NCI-H2196 (cell line): ENCODE measurements around the gene OPN3.
A peak's percentile ranks its signal among the peaks of the same experiment; 100 is the strongest.

Source experiments
- DNase-seq: peaks from one replicate; lab custom pipeline; 2025; ENCODE audit not compliant: unreplicated experiment; lab: John Stamatoyannopoulos, UW

Gene OPN3

DNA sequence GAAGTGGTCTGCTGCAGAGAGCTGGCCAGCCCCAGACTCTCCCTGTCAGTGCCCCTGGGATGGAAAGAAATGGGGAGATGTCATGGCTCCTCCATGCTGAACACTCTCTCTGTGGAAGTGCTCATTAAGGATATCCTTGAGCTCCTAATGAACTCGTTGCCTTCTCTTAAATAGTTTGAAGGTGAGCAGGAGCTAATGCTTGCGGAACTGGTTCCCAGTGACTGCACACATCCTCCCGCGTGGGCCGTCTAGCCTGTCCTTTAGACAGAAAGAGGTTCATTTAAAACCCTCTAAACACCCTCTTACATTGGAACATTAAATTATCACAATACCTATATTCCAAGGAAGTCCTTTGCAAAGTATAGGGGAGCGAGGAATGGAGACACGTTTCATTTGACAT, 6.0 kb upstream of the OPN3 start:
- DNase-seq = no peak

DNA sequence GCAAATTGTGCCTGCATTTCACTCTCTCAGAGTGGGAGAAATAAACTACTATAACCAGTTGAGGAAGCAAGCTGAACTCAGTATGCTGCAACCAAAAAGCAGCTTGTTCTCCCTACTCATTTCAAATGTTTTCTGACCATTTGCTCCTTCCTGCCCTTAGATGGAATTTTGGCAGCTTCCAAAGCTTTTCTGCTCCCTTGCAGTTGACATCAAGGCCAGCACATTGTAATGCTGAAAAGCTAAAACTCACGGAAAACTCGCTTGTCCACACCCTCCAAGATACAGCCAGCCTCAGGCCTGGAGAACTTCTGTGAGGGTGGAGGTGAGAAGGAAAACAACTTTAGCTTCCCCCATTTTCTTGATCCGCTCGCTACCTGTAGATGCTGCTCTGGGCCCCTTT, 5.0 kb upstream of the OPN3 start:
- no peak for DNase-seq

DNA sequence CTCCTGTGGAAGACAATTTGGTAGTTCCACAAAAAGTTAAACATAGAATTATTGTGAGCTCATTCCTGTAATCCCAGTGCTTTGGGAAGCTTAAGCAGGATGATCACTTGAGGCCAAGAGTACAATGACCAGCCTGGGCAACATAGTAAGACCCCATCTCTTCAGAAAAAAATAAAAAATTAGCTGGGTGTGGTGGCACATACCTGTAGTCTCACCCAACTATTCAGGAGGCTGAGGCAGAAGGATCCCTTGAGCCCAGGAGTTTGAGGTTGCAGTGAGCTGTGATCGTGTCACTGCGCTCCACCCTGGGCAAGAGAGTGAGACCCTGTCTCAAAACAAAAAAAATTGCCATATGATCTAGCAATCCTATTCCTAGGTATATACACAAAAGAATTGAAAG, 4.1 kb upstream of the OPN3 start:
- no peak for DNase-seq

DNA sequence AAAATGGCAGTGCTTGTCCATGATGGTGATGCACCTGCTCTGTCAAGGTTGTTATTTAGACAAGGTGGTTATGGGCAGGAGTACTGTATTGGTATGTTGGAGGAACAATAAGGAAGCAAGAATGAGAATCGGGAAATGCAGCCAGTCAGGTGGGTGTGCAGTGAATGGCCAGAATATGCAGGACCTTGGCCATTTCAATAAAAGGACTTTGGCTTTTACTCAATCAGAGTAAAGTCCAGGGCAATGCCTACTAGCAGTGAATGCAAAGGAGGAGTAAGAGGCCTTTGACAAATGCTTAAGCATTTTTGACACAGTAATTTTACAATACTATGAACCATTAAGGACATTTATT, 2.4 kb upstream of the OPN3 start:
- no peak for DNase-seq

DNA sequence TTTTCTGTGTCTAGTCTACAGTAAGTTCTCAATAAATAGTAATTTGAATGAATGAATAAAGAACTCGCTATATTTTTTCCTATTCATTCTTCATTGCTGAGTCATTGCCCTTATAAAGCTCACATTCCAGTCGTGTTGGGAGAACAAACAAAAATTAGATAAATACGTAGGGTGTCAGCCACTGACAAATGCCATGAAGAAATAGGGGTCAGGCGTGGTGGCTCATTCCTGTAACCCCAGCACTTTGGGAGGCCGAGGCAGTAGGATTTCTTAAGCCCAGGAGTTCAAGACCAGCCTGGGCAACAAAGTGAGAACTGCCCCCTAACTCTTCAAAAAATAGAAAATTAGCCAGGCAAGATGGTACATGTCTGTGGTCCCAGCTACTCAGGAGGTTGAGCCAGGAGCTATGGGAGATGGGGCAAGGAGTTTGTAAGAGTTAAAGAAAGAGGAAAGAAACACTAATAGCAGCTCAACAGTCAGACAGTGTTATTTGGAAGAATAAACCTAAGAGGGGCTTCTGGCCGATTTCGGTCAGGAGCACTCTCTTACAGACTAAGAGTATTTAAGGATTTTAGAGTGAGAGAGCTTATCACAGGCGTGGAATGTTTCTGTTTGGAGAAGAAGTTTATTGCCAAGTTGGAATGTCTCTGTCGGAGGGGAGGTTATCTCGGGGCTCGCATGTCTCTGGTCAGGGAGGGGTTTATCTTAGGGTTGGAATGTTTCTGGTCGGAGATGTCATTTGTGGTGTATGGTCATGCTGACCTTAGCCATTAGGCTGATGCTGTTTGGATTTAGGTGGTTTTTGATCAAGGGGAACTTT, 1.8 kb upstream of the OPN3 start:
- no peak for DNase-seq

DNA sequence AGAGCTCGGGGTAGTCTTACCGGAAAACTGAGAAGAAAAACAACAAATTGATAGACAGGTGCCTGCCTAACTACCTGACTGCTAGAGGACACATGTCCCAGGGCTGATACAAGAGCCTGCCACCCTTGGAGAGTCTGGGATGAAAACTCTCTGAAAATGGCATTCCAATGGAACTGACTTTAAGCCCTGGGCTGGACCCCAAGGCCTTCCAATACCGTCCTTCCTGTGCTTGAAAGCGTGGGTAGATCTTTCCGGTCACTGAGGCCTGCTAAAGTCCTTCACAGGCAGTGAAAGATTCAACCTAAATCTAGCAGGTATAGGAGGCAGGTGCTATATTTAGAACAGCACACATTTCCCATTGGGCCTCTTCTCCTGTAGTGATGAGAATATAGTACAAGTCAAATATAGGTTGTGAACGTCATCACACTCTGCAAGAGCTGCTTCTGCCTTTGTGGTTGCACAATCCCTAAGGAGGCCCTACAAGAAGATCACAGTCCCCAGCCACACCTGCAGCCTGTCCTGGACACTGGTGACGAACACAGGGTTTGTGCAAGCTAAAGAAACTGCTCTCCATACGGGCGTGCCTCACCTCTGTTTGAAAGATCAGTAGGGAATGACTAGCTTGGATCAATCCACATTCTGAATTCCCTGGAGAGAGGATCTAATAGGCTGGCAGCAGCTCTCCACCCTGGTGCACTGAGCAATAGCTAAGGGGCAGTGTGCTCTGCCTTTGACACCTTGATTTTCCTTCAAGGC, 876 bp upstream of the OPN3 start:
- DNase-seq = no peak

DNA sequence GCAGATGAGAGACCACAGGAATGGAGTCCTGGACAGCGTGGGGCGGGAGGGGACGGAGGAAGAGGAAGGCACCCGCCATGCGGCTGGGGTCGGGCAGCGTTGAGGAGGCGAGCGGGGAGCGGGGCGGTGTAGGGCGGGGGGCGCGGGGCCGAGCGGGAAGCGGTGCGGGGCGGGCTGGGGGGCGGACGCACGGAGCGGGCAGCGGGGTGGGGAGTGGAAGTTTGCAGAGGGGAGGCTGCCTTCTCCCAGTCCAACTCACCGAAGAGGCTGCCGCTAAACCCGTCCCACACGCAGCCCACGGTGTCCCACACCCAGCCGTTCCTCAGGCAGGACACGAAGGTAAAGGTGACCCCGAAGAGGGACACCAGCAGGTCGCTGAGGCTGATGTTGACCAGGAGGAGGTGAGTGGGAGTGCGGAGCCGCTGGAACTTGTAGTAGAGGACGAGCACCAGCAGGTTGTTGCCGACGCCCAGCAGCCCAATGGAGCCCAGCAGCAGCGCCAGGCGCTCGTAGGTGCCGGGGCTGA, 483 bp downstream of the OPN3 start:
- no peak for DNase-seq

DNA sequence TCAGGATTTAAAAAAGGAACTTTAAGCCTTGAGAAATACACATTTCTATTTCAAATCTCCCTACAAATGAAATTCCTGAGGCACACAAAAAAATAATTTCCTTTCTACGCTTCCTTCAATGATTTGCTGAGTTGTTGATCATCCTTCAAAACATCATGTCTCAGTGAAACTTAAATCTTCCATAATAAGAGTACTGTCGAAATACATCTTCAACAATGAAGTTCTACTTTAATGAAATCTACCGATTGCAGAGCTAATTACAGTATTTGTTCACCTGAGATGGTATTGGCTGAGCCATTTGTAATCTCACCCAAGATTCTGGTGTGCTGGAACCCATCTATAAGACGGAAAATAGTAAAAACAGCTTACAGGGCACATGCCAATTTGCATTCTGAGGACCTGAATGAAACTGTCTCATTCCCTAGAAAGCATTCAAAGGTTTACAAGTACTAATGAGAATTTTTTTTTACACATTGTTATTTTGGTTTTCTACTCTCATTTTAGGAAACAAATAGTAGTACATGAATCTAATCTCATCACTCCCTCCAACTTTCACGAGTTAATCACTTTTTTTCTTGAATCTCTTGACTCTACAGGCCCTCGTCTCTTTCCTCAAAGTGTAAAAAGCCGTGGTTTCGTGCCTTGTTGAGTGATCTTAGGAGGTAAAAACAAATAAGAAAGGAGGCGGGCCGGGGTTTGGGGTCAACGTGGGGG, 1.1 kb downstream of the OPN3 start:
- no peak for DNase-seq

DNA sequence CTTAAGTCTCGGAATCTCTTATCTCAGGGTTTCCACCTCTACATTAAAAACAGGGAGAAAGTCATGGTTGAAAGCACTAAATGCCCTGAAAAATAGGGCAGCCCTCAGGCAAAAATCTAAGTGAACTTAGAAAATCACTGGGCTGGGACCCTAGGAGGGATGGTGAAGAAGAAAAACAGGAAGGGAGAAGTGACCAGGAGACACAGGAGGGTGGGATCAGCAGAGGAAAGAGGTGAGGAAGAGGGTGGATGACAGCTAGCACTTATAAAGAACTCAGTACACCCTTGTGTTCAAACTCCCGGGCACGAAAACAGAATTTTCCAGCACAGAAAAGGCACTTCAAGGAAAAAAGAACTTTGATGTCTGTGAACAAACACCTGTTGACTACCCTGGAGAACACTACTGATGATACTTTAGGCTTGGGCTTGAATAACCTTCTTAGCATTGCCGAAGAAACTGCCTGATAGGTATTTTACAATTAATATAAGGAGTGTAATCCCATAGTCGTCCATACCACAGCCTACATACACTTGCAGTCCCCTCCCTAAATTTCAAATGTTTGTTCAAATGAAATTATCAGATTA, 2.0 kb downstream of the OPN3 start:
- no peak for DNase-seq

DNA sequence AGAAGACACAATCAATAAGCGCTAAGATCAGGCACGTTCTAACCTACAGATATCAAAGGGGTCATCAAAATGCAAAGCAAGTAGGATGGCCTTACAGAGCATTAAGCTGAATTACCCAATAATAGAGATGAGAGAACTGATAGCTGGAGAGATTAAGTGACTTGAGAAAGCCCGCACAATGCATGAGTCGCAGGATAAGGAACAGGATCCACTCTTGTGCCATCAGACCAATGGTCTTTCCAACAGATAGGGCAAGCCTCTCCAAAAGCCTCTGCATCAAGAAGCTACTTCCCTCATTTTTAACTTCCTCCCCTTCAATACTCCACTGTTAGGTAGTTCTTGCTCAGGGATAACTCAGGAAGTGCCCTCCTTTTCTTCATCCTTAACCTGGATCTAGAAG, 2.6 kb downstream of the OPN3 start:
- DNase-seq = no peak

DNA sequence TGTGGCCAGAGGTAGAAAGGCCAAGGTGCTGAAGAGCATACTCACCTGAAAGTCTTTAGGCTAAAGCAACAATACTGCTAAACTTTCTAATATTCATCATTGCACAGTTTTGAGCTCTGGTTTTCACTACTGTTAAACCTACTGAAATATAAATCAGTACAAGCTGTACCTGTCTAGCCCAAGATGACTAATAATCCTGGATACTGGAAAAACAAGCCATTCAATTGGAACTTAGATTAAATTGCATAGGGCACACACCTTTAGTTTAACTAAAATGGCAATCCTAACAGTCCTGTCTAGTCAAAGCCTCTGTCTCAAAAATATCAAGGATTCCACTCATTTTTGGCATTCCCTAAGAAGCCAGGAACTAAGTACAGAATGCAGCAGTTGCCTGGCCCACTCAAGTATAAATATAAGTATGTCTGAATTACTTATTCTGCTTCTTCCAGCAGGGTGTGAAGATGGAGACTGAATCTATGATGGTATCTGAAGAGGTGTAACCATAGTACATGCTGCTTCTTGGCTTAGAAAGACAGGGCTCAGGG, 3.1 kb downstream of the OPN3 start:
- DNase-seq = no peak

DNA sequence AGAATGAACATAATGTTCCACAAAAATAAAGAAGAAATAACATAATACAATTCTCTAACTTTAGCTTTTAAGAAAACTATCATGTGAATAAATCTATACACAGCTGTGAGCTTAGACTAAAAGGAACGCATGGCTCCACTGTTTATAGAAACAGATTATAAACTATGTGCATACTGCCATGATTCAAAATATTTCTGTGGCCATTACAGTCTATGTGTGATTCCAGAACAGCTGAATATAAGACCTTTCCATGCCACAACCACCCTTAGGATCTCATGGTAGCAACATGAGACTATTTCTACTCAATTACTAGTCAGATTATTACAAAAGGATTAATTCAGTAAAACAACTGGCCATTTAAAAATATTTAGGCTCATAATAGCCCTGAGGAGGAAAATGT, 3.9 kb downstream of the OPN3 start:
- no peak for DNase-seq

DNA sequence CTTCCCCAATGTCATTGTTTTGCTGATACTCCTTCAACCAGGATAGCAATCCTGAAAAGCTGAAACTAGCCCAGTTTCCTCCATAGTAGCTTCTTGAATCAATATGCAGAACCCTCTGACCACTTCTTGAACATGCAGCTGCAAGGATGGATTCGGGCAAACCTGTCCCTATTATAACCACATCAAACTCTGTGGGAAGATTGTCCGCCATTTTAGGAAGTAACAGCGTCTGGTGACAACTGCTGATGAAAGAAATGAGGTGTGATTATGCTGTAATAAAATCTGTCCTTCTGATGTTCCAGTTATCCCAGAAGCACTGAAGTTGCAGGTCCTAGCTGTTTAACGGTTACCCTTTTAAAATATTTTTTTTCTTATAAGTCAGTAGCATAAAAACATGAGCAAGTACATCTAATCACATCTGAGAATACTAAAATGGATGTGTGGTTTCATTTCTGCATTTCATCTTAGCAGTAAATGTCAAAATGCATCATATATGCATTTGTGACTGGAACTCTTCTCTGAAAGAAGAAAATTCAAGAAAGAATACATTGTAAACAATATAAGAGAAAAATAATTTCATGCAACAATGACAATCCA, 4.5 kb downstream of the OPN3 start:
- DNase-seq = no peak

DNA sequence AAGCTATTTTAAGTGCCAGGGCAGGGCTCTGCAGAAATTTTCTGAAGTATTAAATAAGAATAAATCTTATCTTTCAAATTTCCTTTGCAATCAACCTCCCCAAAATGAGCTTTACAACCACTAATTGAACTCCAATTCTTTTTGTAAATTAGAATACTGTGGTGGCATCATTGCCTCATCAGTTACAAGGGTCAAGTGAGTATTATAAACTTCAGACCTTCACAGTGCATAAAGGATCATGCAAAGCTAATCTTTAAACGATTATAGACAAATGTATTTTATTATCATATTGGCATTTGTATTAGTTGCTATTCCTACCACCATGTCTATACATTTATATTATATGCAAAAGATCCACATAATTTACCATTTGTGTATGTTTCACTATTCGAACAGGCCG, 7.2 kb downstream of the OPN3 start:
- no peak for DNase-seq

DNA sequence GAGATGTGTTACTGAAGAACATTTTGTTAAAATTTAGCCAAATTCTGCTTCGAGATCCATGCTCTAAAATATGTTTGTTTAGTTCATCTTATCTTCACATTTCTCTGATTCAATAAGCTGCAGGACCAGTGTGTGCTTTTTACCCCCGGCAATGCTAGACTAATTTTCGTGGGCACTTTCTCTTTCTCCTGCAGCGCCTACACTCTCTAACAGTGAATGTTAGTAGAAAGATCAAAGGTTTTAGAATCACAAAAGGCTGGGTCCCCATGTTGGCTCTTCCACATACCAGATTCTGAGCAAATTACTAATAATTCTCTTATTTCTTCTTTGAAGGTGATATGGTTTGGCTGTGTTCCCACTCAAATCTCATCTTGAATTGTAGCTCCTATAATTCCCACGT, 8.5 kb downstream of the OPN3 start:
- no peak for DNase-seq

DNA sequence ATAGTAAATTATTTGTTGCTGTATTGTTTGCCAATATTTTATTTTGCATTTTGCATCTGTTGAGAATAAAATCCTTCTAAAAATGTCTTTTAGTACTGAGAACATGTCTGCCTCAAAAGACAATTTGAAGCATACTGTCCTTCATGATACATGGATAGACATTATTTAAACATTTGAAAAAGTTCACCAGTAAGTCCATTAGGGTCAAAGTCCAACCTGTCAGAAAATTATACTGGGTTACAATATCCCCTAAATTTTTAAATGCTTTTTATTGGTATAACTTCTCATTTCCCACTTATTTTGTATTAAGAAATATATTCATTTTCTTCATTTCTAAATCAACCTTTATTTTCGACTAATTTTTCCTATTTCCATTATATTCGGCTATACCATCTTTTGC, 9.3 kb downstream of the OPN3 start:
- DNase-seq = no peak

DNA sequence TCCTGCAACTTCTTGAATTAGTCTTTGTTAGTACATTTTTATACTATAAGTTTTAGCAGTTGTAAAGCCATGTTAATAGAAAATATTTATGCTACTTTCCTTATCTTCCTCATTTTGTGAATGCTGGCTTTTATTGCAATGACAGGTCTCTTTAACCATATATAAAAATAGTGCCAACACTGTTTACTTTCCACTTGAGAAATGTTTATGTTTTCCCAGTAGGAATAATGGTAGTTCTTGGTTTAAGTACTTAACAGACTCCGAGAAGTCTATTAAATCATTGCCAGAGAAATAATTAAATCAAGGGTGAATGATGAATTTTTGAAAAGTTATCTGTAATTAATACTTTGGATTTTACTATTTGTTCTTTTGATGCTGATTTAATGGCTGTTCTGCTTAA, 9.7 kb downstream of the OPN3 start:
- DNase-seq = no peak

DNA sequence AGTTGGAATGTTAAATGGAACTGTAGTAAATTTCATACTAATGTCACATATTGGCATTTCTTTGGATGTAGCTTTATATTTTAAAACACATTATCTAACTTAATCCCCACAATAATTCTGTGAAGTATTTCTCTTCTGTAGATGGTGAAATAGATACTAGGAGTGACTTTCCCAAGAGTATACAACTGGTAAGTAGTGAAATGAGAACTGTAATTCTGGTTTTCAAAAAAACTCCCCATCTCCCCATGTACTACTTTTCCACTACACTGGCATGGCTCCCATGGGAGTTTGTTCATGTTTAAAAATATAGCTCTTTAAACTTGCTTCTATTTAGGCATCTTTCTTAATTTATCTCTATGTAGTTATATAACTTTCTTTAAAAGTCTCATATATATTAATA, 10.2 kb downstream of the OPN3 start:
- DNase-seq = no peak

DNA sequence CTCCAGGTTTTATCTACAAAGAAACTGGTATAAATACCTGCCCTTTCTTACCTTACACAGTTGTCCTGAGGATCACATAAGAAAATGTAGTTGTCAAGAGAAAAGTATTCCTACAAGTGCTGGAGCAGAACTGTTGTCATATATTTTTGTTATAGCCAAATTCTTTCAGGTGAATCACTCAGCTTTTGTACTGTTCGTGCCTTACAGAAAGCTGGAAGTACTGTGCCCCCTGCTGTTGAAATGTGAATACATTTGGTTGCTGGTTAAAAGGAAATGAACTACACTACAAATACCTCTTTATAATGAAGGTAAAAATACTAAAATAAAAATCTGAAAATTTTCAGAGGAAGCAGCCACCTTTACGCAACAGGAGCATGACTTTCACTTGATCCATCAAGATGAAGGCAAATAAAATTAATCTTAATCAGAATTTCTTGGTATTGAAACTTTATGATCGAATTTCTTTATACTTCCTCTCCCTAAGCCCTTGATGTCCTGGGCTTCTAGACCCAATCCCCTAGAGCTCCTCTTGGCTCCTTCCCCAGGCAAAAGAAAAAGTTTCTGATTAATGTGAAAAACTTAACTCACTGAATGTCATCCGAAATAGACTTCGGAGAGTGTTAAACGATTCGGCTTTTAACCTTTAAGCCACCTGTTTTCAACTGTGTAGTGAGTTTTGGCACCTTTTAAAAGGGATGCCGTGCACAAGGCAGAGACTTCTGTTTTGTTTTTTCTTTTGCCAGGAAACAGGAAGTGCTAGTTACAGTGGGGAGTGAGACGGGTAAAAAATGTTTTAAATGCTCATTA, 12.5 kb downstream of the OPN3 start:
- peak; percentile 16 for DNase-seq

DNA sequence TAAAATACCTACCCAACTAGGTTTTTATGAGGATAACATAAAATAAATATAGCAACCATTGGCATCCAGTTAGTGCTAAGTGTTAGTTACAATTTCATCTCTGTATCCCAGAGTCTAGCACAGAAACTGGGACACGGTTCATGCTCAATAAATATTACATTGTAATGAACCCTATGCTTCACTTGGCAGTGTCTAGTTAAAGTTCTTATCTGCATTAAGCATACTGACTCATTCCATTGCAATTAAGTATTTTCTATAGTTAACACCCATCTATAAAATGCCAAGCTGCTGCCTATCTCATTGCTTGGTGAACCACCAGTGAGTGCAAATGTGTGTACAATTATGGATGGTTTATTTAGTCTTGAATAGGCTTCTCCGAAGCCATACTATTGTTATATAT, 15.2 kb downstream of the OPN3 start:
- DNase-seq = no peak
